Measurements from ENCODE around the gene GCNA. TPM values are rescaled to one million over a fixed set of nuclear protein-coding genes. Genes with fewer than 3 reads are reported as not detected.

The GCNA gene
- total RNA-seq, 2 donors from 2014 or later, result 2.1 to 2.3 TPM

DNA sequence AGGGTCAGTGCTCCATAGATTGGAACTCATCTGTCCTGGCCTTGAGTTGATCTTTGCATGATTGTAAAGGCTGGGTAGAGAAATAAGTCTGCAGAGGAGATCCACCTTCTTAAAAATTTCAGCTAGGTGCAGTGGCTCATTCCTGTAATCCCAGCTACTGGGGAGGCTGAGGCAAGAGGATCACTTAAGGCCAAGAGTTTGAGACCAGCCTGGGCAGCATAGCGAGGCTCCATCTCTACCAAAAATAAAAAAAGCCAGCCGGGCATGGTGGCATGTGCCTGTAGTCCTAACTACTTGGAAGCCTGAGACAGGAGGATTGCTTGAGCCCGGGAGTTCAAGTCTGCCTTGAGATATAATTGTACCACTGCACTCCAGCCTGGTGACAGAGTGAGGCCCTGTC lies 40.5 kb downstream of the GCNA start:
- peaks cover 7% of the 10 kb centered on the region for H3K36me3 Mint-ChIP-seq (ENCODE audit: low read depth)
- H3K27me3 Mint-ChIP-seq (ENCODE audit: insufficient read depth), result no peaks in the 10 kb centered on the region
- Histone ChIP-seq H3K36me3 (ENCODE audit: control insufficient read depth, insufficient read depth, low read length) (no peaks in the 10 kb centered on the region), H3K9ac (ENCODE audit: extremely low read depth, low read length, poor library complexity, severe bottlenecking) (no peak overlapping the region), H3K4me3 (ENCODE audit: low read length) (no peak overlapping the region), H3K27me3 (ENCODE audit: control insufficient read depth, insufficient read depth, low read length, poor library complexity, severe bottlenecking) (no peaks in the 10 kb centered on the region), H3K27ac (ENCODE audit: low read depth, low read length) (no peak overlapping the region), H3K9me3 (ENCODE audit: control insufficient read depth, low read length) (no peaks in the 10 kb centered on the region), H3K4me1 (ENCODE audit: control insufficient read depth, insufficient read depth, low read length) (no peaks in the 10 kb centered on the region)
- H3K27ac Mint-ChIP-seq, result no peak overlapping the region
- no peak overlapping the region for H3K4me3 Mint-ChIP-seq
- DNase-seq, result no peak
- TF ChIP-seq, protein P1, sequence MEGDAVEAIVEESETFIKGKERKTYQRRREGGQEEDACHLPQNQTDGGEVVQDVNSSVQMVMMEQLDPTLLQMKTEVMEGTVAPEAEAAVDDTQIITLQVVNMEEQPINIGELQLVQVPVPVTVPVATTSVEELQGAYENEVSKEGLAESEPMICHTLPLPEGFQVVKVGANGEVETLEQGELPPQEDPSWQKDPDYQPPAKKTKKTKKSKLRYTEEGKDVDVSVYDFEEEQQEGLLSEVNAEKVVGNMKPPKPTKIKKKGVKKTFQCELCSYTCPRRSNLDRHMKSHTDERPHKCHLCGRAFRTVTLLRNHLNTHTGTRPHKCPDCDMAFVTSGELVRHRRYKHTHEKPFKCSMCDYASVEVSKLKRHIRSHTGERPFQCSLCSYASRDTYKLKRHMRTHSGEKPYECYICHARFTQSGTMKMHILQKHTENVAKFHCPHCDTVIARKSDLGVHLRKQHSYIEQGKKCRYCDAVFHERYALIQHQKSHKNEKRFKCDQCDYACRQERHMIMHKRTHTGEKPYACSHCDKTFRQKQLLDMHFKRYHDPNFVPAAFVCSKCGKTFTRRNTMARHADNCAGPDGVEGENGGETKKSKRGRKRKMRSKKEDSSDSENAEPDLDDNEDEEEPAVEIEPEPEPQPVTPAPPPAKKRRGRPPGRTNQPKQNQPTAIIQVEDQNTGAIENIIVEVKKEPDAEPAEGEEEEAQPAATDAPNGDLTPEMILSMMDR (conservative IDR thresholded peaks at IDR 0.05), result no peak
- 92% methylated on average over 3 of the region's 3 CpGs; no CpG with 5 or more reads in 1 of the 2 experiments for WGBS, 2 experiments (ENCODE audit: insufficient coverage in 1 of 2, insufficient read length in 1 of 2)
- no peaks in the 10 kb centered on the region for H3K4me1 Mint-ChIP-seq
- peaks cover 81% of the 10 kb centered on the region for H3K9me3 Mint-ChIP-seq

DNA sequence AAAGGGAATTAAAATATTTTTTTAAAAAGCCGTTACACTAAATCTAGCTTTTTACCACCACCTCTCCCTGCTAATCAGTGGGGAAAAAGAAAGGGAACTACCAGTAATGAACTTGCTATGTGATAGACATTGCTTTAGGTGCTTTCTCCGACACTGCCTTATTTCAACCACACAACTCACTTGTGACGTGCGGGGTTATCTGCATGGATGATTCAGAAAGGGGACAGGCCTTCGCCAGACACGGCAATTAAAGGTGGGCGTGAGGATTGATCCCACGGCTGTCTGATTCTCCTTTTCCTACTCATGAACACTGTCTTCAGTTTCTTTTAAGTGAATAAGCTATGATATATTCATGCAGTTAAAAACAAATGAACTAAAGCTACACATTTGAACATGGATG lies 41.0 kb downstream of the GCNA start:
- H3K4me1 ChIP-seq (ENCODE audit: control insufficient read depth, insufficient read depth, low read length), result no peaks in the 10 kb centered on the region
- H3K9me3 ChIP-seq (ENCODE audit: control insufficient read depth, low read length), result no peaks in the 10 kb centered on the region
- H3K27ac ChIP-seq (ENCODE audit: low read depth, low read length), result no peak overlapping the region
- no peak overlapping the region for H3K9ac ChIP-seq (ENCODE audit: extremely low read depth, low read length, poor library complexity, severe bottlenecking)
- no peak overlapping the region for H3K4me3 Mint-ChIP-seq
- H3K27ac Mint-ChIP-seq, result no peak overlapping the region
- WGBS, 2 experiments (ENCODE audit: insufficient coverage in 1 of 2, insufficient read length in 1 of 2), result 99% methylated on average over 7 of the region's 8 CpGs; no CpG with 5 or more reads in 1 of the 2 experiments
- no peak for DNase-seq
- TF ChIP-seq, protein P1 (conservative IDR thresholded peaks at IDR 0.05), result no peak
- H3K4me1 Mint-ChIP-seq, result no peaks in the 10 kb centered on the region
- H3K36me3 ChIP-seq (ENCODE audit: control insufficient read depth, insufficient read depth, low read length), result no peaks in the 10 kb centered on the region
- H3K4me3 ChIP-seq (ENCODE audit: low read length), result no peak overlapping the region
- H3K27me3 ChIP-seq (ENCODE audit: control insufficient read depth, insufficient read depth, low read length, poor library complexity, severe bottlenecking), result no peaks in the 10 kb centered on the region
- peaks cover 6% of the 10 kb centered on the region for H3K36me3 Mint-ChIP-seq (ENCODE audit: low read depth)
- no peaks in the 10 kb centered on the region for H3K27me3 Mint-ChIP-seq (ENCODE audit: insufficient read depth)
- peaks cover 82% of the 10 kb centered on the region for H3K9me3 Mint-ChIP-seq

DNA sequence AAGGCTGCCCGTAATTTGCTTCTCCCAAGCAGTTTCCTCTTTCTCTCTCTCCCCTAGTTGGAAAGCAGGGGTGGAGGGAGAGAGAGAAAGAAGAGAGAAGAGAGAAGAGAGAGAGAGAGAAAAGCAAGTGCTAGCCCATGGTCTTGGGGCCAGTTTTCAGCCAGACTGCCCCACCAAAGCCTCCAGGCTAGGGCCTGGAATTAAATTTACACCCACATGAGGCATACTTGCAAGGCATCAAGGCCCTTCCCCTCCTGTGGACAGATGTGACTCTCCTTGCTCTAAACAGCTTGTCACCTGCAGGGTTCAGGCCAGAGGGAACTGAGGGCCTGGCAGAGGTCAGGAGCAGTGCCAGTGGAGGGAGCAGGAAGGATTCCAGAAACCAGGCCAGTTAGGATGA lies 41.7 kb downstream of the GCNA start:
- no peaks in the 10 kb centered on the region for H3K9me3 ChIP-seq (ENCODE audit: control insufficient read depth, low read length)
- Mint-ChIP-seq H3K27ac (no peak overlapping the region), H3K4me1 (no peaks in the 10 kb centered on the region), H3K27me3 (ENCODE audit: insufficient read depth) (no peaks in the 10 kb centered on the region), H3K36me3 (ENCODE audit: low read depth) (peaks cover 1% of the 10 kb centered on the region), H3K4me3 (no peak overlapping the region), H3K9me3 (peaks cover 82% of the 10 kb centered on the region)
- TF ChIP-seq, protein P1 (conservative IDR thresholded peaks at IDR 0.05), result no peak
- H3K4me1 ChIP-seq (ENCODE audit: control insufficient read depth, insufficient read depth, low read length), result no peaks in the 10 kb centered on the region
- no peak overlapping the region for H3K4me3 ChIP-seq (ENCODE audit: low read length)
- 100% methylated on average over 1 of the region's 1 CpG; no CpG with 5 or more reads in 1 of the 2 experiments for WGBS, 2 experiments (ENCODE audit: insufficient coverage in 1 of 2, insufficient read length in 1 of 2)
- DNase-seq, result no peak
- no peaks in the 10 kb centered on the region for H3K27me3 ChIP-seq (ENCODE audit: control insufficient read depth, insufficient read depth, low read length, poor library complexity, severe bottlenecking)
- no peak overlapping the region for H3K27ac ChIP-seq (ENCODE audit: low read depth, low read length)
- no peaks in the 10 kb centered on the region for H3K36me3 ChIP-seq (ENCODE audit: control insufficient read depth, insufficient read depth, low read length)
- no peak overlapping the region for H3K9ac ChIP-seq (ENCODE audit: extremely low read depth, low read length, poor library complexity, severe bottlenecking)

Measured in endodermal cell (in vitro differentiated cells).